IMR-90 (cell line): ENCODE results near the gene NPSR1. TPM values are rescaled to one million over a fixed set of nuclear protein-coding genes. Genes with fewer than 3 reads are reported as not detected.

Experiments
- ATAC-seq: fragments of 200-7000 bp; cut with Tn5 transposase; 2 replicates; pipeline ENCODE4 v1.9.1; 2020; ENCODE audit warnings: low read depth, mild to moderate bottlenecking, moderate library complexity
- BruUV-seq: library from RNA; stranded (reverse); fragments of 400-500 nt; replicated peaks from 2 replicates; lab custom pipeline; 2021; lab: Mats Ljungman, UMichigan
- CTCF ChIA-PET: fragments of 300-600 bp; formaldehyde crosslinking; extraction: SDS; loops from one replicate; lab custom pipeline; 2021; ENCODE audit warnings: antibody characterized with exemption; lab: Yijun Ruan, JAX
- POLR2A ChIA-PET: fragments of 300-600 bp; sonication (Branson Sonifier 250); formaldehyde crosslinking; loops from one replicate; lab custom pipeline; 2022; ENCODE audit warnings: antibody characterized with exemption; ENCODE audit not compliant: unreplicated experiment; lab: Charles Lee
- DNase-seq: peaks from one replicate; pipeline ENCODE4 v3.0.0; 2013
- H2AFZ ChIP-seq: replicated peaks from 2 replicates; pipeline ENCODE3; 2013; ENCODE audit warnings: low read length, mild to moderate bottlenecking; ENCODE audit not compliant: poor library complexity
- H2AK5ac ChIP-seq: 2 replicates; pipeline ENCODE4 v1.6.1; 2013; ENCODE audit warnings: low read depth, low read length, inconsistent platforms
- H2AK9ac ChIP-seq: replicated peaks from 2 replicates; pipeline ENCODE3; 2013; ENCODE audit warnings: mild to moderate bottlenecking, low read depth, low read length, moderate library complexity; ENCODE audit not compliant: poor library complexity
- H2BK120ac ChIP-seq: 2 replicates; pipeline ENCODE4 v1.6.1; 2013; ENCODE audit warnings: low read depth, low read length, inconsistent platforms
- H2BK15ac ChIP-seq: 3 replicates; pipeline ENCODE4 v1.6.1; 2013; ENCODE audit warnings: low read depth, low read length, inconsistent platforms
- H2BK20ac ChIP-seq: 2 replicates; pipeline ENCODE4 v1.6.1; 2013; ENCODE audit warnings: low read depth, mild to moderate bottlenecking, inconsistent platforms, low read length, moderate library complexity
- H2BK5ac ChIP-seq: 2 replicates; pipeline ENCODE4 v1.6.1; 2013; ENCODE audit warnings: mild to moderate bottlenecking, low read depth, low read length, inconsistent platforms; ENCODE audit not compliant: poor library complexity, severe bottlenecking
- H3K14ac ChIP-seq: replicated peaks from 2 replicates; pipeline ENCODE4 v1.6.1; 2013; ENCODE audit warnings: low read depth, low read length, inconsistent platforms
- H3K18ac ChIP-seq: 2 replicates; pipeline ENCODE4 v1.6.1; 2013; ENCODE audit warnings: low read depth, low read length, control low read depth
- H3K23ac ChIP-seq: 2 replicates; pipeline ENCODE4 v1.6.1; 2013; ENCODE audit warnings: low read depth, low read length, inconsistent platforms
- H3K27ac ChIP-seq: 2 replicates; pipeline ENCODE4 v1.5.1; 2013; ENCODE audit warnings: mild to moderate bottlenecking, control low read depth, low read length; ENCODE audit not compliant: insufficient read depth
- H3K27me3 ChIP-seq: 2 replicates; pipeline ENCODE4 v1.6.1; 2013; ENCODE audit warnings: low read length; ENCODE audit not compliant: control insufficient read depth, insufficient read depth
- H3K36me3 ChIP-seq: 2 replicates; pipeline ENCODE4 v1.6.1; 2013; ENCODE audit warnings: low read length, mixed read lengths; ENCODE audit not compliant: control insufficient read depth, insufficient read depth
- H3K4ac ChIP-seq: 2 replicates; pipeline ENCODE4 v1.6.1; 2013; ENCODE audit warnings: low read depth, low read length, inconsistent platforms
- H3K4me1 ChIP-seq: 2 replicates; pipeline ENCODE4 v1.6.1; 2013; ENCODE audit warnings: low read length, mixed read lengths; ENCODE audit not compliant: control insufficient read depth, insufficient read depth
- H3K4me2 ChIP-seq: 2 replicates; pipeline ENCODE4 v1.6.1; 2013; ENCODE audit warnings: low read depth, mild to moderate bottlenecking, control low read depth, low read length, moderate library complexity
- H3K4me3 ChIP-seq: 2 replicates; pipeline ENCODE4 v1.5.1; 2013; ENCODE audit warnings: low read depth, mild to moderate bottlenecking, control low read depth, low read length, moderate library complexity; ENCODE audit not compliant: insufficient read depth
- H3K56ac ChIP-seq: 2 replicates; pipeline ENCODE4 v1.6.1; 2013; ENCODE audit warnings: low read length, inconsistent platforms; ENCODE audit not compliant: insufficient read depth; ENCODE audit errors: extremely low read depth
- H3K79me1 ChIP-seq, 2 experiments: 2 replicates each; pipeline ENCODE4 v1.6.1; 2013; ENCODE audit warnings: low read length in 2 of 2, inconsistent platforms in 1 of 2, low read depth in 1 of 2
- H3K9ac ChIP-seq: 2 replicates; pipeline ENCODE4 v1.6.1; 2013; ENCODE audit warnings: low read depth, low read length, control low read depth
- H3K9me1 ChIP-seq: 2 replicates; pipeline ENCODE4 v1.6.1; 2013; ENCODE audit warnings: low read length, inconsistent platforms; ENCODE audit not compliant: insufficient read depth
- H3K9me3 ChIP-seq: 2 replicates; pipeline ENCODE4 v1.6.1; 2013; ENCODE audit warnings: low read length; ENCODE audit not compliant: control insufficient read depth, insufficient read depth
- H4K20me1 ChIP-seq: 2 replicates; pipeline ENCODE4 v1.6.1; 2013; ENCODE audit warnings: low read length, inconsistent platforms; ENCODE audit not compliant: insufficient read depth
- H4K5ac ChIP-seq: 2 replicates; pipeline ENCODE4 v1.6.1; 2013; ENCODE audit warnings: mild to moderate bottlenecking, low read depth, low read length, control low read depth
- H4K8ac ChIP-seq, 2 experiments: 2 replicates each; pipeline ENCODE4 v1.6.1; 2013; ENCODE audit warnings: low read depth in 2 of 2, low read length in 2 of 2, control low read depth in 1 of 2, inconsistent platforms in 1 of 2
- H4K91ac ChIP-seq: 2 replicates; pipeline ENCODE4 v1.6.1; 2013; ENCODE audit warnings: low read depth, low read length, inconsistent platforms; ENCODE audit not compliant: insufficient read depth
- BHLHE40 ChIP-seq: fragments of 150-350 bp; IDR thresholded peaks from 2 replicates; pipeline ENCODE4 v1.6.1; 2016; ENCODE audit warnings: mild to moderate bottlenecking, low read depth, low read length
- CEBPB ChIP-seq: IDR thresholded peaks from 2 replicates; pipeline ENCODE4 v1.6.1; 2012; ENCODE audit warnings: low read depth, low read length, improper control_type of control experiment
- CHD1 ChIP-seq: IDR thresholded peaks from 2 replicates; pipeline ENCODE4 v1.6.1; 2012; ENCODE audit warnings: low read depth, low read length, improper control_type of control experiment
- ELK1 ChIP-seq: fragments of 150-350 bp; IDR thresholded peaks from 2 replicates; pipeline ENCODE4 v1.6.1; 2016; ENCODE audit warnings: low read depth, mild to moderate bottlenecking, low read length, moderate library complexity, borderline replicate concordance
- FOS ChIP-seq: fragments of 150-350 bp; IDR thresholded peaks from 2 replicates; pipeline ENCODE4 v1.6.1; 2016; ENCODE audit warnings: low read depth, low read length
- MAFK ChIP-seq: IDR thresholded peaks from 2 replicates; pipeline ENCODE4 v1.6.1; 2012; ENCODE audit warnings: low read depth, low read length, improper control_type of control experiment
- MAZ ChIP-seq: IDR thresholded peaks from 2 replicates; pipeline ENCODE4 v1.6.1; 2012; ENCODE audit warnings: low read depth, mild to moderate bottlenecking, low read length, improper control_type of control experiment, moderate library complexity, borderline replicate concordance
- MXI1 ChIP-seq: IDR thresholded peaks from 2 replicates; pipeline ENCODE4 v1.6.1; 2012; ENCODE audit warnings: low read depth, mild to moderate bottlenecking, low read length, moderate library complexity, borderline replicate concordance
- NFE2L2 ChIP-seq: fragments of 150-350 bp; IDR thresholded peaks from 2 replicates; pipeline ENCODE4 v1.6.1; 2016; ENCODE audit warnings: low read depth, mild to moderate bottlenecking, low read length
- POLR2A ChIP-seq: IDR thresholded peaks from 2 replicates; pipeline ENCODE4 v1.6.1; 2012; ENCODE audit warnings: mild to moderate bottlenecking, low read depth, low read length
- RAD21 ChIP-seq: IDR thresholded peaks from 2 replicates; pipeline ENCODE4 v1.6.1; 2012; ENCODE audit warnings: low read length, improper control_type of control experiment
- RCOR1 ChIP-seq: IDR thresholded peaks from 2 replicates; pipeline ENCODE4 v1.6.1; 2012; ENCODE audit warnings: mild to moderate bottlenecking, low read length, improper control_type of control experiment; ENCODE audit not compliant: insufficient replicate concordance
- RFX5 ChIP-seq: IDR thresholded peaks from 2 replicates; pipeline ENCODE4 v1.8.0; 2012; ENCODE audit warnings: low read depth, mild to moderate bottlenecking, low read length, moderate library complexity
- SMC3 ChIP-seq: fragments of 150-350 bp; IDR thresholded peaks from 2 replicates; pipeline ENCODE4 v1.6.1; 2016; ENCODE audit warnings: low read depth, mild to moderate bottlenecking, antibody characterized with exemption, low read length, moderate library complexity
- WGBS, 2 experiments: methylation state at CpG; one replicate each; pipeline versions ENCODE4 v1.1.5 to v1.1.7; 2013; ENCODE audit warnings: missing lambda C conversion rate in 2 of 2; ENCODE audit not compliant: insufficient read length in 1 of 2; ENCODE audit errors: extremely low coverage in 2 of 2; 5-methylcytosine and 5-hydroxymethylcytosine counted together
- dilution Hi-C: fragments of 300-500 bp; cut with HindIII; formaldehyde crosslinking; loops from one replicate; pipeline ENCODE4 v1.14.3; 2018; ENCODE audit warnings: low sequenced_read_pairs; ENCODE audit not compliant: unreplicated experiment
- in situ Hi-C: fragments of 300-500 bp; cut with MboI; formaldehyde crosslinking; loops from 3 replicates; pipeline ENCODE4 v1.14.3; 2019; ENCODE audit warnings: low sequenced_read_pairs, inconsistent platforms, mixed read lengths
- intact Hi-C: fragments of 100-400 bp; cut with micrococcal nuclease; formaldehyde crosslinking; loops from 2 replicates; pipeline ENCODE4 v1.10.0; 2022
- polyA plus RNA-seq, 3 experiments: library from polyadenylated mRNA; depleted of rRNA; stranded (reverse); fragments of >200 nt; gene quantifications; 2 replicates each; pipeline ENCODE4 v1.2.3, GENCODE V29; 2012; ENCODE audit warnings: low replicate concordance in 1 of 3
- total RNA-seq: library from RNA; depleted of rRNA; stranded (reverse); fragments of >200 nt; gene quantifications from 2 replicates; pipeline ENCODE4 v1.2.3, GENCODE V29; 2012
- TF ChIP-seq, protein P1 (sequence below): conservative IDR thresholded peaks from 2 replicates; pipeline ENCODE4 v1.5.1; 2012; ENCODE audit warnings: mild to moderate bottlenecking, low read depth, low read length, improper control_type of control experiment
- TF ChIP-seq, protein P2 (sequence below): fragments of 150-350 bp; IDR thresholded peaks from 2 replicates; pipeline ENCODE4 v1.6.1; 2017; ENCODE audit warnings: mild to moderate bottlenecking, antibody characterized with exemption, low read length, low read depth

NPSR1 gene
- total and polyA plus RNA-seq, 2 of the 4 experiments (the other 2 are of a cell fraction) = not detected

DNA sequence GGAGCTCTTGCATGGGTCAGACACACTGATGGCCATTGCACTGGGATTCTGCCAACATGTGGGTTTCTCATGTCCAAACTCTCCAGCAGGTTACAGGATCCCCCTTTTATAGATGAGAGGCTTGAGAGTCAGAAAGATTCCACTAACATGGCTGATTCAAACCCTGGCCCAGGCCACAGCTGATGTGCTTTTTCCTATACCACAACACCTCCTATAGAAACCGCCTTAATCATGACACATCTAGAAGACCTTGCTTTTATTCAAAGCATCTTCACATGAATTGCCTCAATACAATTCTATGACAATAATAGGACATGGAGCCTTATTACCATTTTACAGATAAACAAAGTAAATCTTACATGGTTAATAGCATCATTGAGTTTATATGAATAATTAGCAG, 190.7 kb downstream of the NPSR1 start:
- no peak overlapping the region for H3K4me3 ChIP-seq
- H2AK5ac ChIP-seq = no peak overlapping the region
- no peak overlapping the region for H2BK120ac ChIP-seq
- POLR2A ChIA-PET = no interaction called here
- DNase-seq = no peak
- no peak overlapping the region for H3K27ac ChIP-seq
- no peak overlapping the region for H2BK20ac ChIP-seq
- no CpG with 5 or more reads among the region's 1 CpG for WGBS, 2 experiments
- H2BK15ac ChIP-seq = no peak overlapping the region
- 0 out of 2 replicates have a peak, but pooled peaks cover 1% of the 10 kb centered on the region for H3K4me1 ChIP-seq
- no peaks in the 10 kb centered on the region for H3K79me1 ChIP-seq
- no peak overlapping the region for H3K14ac ChIP-seq
- BruUV-seq = no TSS peak
- TF ChIP-seq SMC3 = no peak
- no peak for TF ChIP-seq FOS
- TF ChIP-seq NFE2L2 = no peak
- TF ChIP-seq RFX5 = no peak
- TF ChIP-seq, protein P1, sequence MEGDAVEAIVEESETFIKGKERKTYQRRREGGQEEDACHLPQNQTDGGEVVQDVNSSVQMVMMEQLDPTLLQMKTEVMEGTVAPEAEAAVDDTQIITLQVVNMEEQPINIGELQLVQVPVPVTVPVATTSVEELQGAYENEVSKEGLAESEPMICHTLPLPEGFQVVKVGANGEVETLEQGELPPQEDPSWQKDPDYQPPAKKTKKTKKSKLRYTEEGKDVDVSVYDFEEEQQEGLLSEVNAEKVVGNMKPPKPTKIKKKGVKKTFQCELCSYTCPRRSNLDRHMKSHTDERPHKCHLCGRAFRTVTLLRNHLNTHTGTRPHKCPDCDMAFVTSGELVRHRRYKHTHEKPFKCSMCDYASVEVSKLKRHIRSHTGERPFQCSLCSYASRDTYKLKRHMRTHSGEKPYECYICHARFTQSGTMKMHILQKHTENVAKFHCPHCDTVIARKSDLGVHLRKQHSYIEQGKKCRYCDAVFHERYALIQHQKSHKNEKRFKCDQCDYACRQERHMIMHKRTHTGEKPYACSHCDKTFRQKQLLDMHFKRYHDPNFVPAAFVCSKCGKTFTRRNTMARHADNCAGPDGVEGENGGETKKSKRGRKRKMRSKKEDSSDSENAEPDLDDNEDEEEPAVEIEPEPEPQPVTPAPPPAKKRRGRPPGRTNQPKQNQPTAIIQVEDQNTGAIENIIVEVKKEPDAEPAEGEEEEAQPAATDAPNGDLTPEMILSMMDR = no peak
- TF ChIP-seq, protein P2, sequence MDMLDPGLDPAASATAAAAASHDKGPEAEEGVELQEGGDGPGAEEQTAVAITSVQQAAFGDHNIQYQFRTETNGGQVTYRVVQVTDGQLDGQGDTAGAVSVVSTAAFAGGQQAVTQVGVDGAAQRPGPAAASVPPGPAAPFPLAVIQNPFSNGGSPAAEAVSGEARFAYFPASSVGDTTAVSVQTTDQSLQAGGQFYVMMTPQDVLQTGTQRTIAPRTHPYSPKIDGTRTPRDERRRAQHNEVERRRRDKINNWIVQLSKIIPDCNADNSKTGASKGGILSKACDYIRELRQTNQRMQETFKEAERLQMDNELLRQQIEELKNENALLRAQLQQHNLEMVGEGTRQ = no peak
- no peak for TF ChIP-seq MAZ
- TF ChIP-seq MAFK = no peak
- TF ChIP-seq ELK1 = no peak
- TF ChIP-seq RAD21 = no peak
- no peak for TF ChIP-seq RCOR1
- TF ChIP-seq BHLHE40 = no peak
- no peak for TF ChIP-seq POLR2A
- no peak for TF ChIP-seq MXI1
- no peak for TF ChIP-seq CEBPB
- no peak for TF ChIP-seq CHD1
- CTCF ChIA-PET = no interaction called here
- H3K27me3 ChIP-seq = no peaks in the 10 kb centered on the region
- in situ Hi-C loops (no loop called here), intact Hi-C loops (no loop called here), dilution Hi-C loops (no loop called here)
- H3K18ac ChIP-seq = no peak overlapping the region
- no peak overlapping the region for H3K56ac ChIP-seq
- H3K9me1 ChIP-seq = no peaks in the 10 kb centered on the region
- H2BK5ac ChIP-seq = no peak overlapping the region
- H3K4me2 ChIP-seq = no peak overlapping the region
- no peak overlapping the region for H4K8ac ChIP-seq
- H3K36me3 ChIP-seq = no peaks in the 10 kb centered on the region
- no peak overlapping the region for H3K4ac ChIP-seq
- no peak overlapping the region for H2AK9ac ChIP-seq
- H4K20me1 ChIP-seq = no peaks in the 10 kb centered on the region
- ATAC-seq = no peak
- H4K91ac ChIP-seq = no peak overlapping the region
- H3K9ac ChIP-seq = no peak overlapping the region
- H3K23ac ChIP-seq = no peak overlapping the region
- H3K9me3 ChIP-seq = no peaks in the 10 kb centered on the region
- H2AFZ ChIP-seq = no peak overlapping the region
- no peak overlapping the region for H4K5ac ChIP-seq
